Neural cell (in vitro differentiated cells): ENCODE measurements around the gene RAE1. TPM values are rescaled to one million over a fixed set of nuclear protein-coding genes. Genes with fewer than 3 reads are reported as not detected.
"Not testable (repeated sequence)": the region's sequence is repeated elsewhere in the genome, so short reads cannot be mapped to it uniquely, and the experiment has no call there.

ENCODE experiments used
- H2AFZ ChIP-seq: fragments of 200-600, 300-800 bp; sonication (generic), shearing (Covaris generic); 2 replicates; pipeline ENCODE4 v1.6.0; 2014; ENCODE audit warnings: low read depth, mild to moderate bottlenecking, antibody characterized with exemption, low read length, moderate library complexity
- H3F3A ChIP-seq: fragments of 200-600 bp; shearing (Covaris generic); 2 replicates; pipeline ENCODE4 v1.6.1; 2016; ENCODE audit warnings: mild to moderate bottlenecking, moderate library complexity, mixed read lengths, antibody characterized with exemption, low read length; ENCODE audit not compliant: insufficient read depth, poor library complexity, severe bottlenecking
- H3K27ac ChIP-seq: fragments of 200-600, 300-800 bp; sonication (generic), shearing (Covaris generic); 2 replicates; pipeline ENCODE4 v1.5.1; 2014; ENCODE audit warnings: mild to moderate bottlenecking, low read length, moderate library complexity
- H3K27me3 ChIP-seq: fragments of 300-800, 200-600 bp; sonication (generic), shearing (Covaris generic); 2 replicates; pipeline ENCODE4 v1.6.0; 2014; ENCODE audit warnings: mild to moderate bottlenecking, low read depth, low read length, moderate library complexity; ENCODE audit not compliant: insufficient read depth
- H3K36me3 ChIP-seq: fragments of 300-800, 200-600 bp; sonication (generic), shearing (Covaris generic); 2 replicates; pipeline ENCODE4 v1.5.1; 2014; ENCODE audit warnings: mild to moderate bottlenecking, antibody characterized with exemption, low read length, moderate library complexity; ENCODE audit not compliant: insufficient read depth
- H3K4me2 ChIP-seq: fragments of 300-800, 200-600 bp; sonication (generic), shearing (Covaris generic); 2 replicates; pipeline ENCODE4 v1.6.0; 2014; ENCODE audit warnings: mild to moderate bottlenecking, low read length
- H3K4me3 ChIP-seq: fragments of 300-800, 200-600 bp; sonication (generic), shearing (Covaris generic); 2 replicates; pipeline ENCODE4 v1.5.1; 2014; ENCODE audit warnings: mild to moderate bottlenecking, low read length, moderate library complexity
- H3K79me2 ChIP-seq: fragments of 200-600 bp; shearing (Covaris generic); replicated peaks from 2 replicates; pipeline ENCODE4 v1.6.0; 2014; ENCODE audit warnings: mild to moderate bottlenecking, low read length, moderate library complexity; ENCODE audit not compliant: insufficient read depth
- H3K9ac ChIP-seq: fragments of 300-800, 200-600 bp; sonication (generic), shearing (Covaris generic); 2 replicates; pipeline ENCODE4 v1.6.1; 2016; ENCODE audit warnings: mild to moderate bottlenecking, low read length, mixed read lengths
- H3K9me2 ChIP-seq: fragments of 200-600 bp; shearing (Covaris generic); 2 replicates; pipeline ENCODE4 v1.6.1; 2016; ENCODE audit warnings: mild to moderate bottlenecking, low read length, mixed read lengths; ENCODE audit not compliant: insufficient read depth
- H3K9me3 ChIP-seq: fragments of 200-600, 300-800 bp; sonication (generic), shearing (Covaris generic); 2 replicates; pipeline ENCODE4 v1.6.1; 2016; ENCODE audit warnings: mild to moderate bottlenecking, mixed run types, low read length, moderate library complexity, mixed read lengths
- H4K20me1 ChIP-seq: fragments of 200-600 bp; shearing (Covaris generic); 2 replicates; pipeline ENCODE4 v1.6.1; 2016; ENCODE audit warnings: mild to moderate bottlenecking, mixed run types; ENCODE audit not compliant: insufficient read depth
- CTCF ChIP-seq: fragments of 450-650 bp; IDR thresholded peaks from 2 replicates; pipeline ENCODE4 v1.5.1; 2014; ENCODE audit warnings: antibody characterized with exemption, mild to moderate bottlenecking, moderate library complexity; ENCODE audit not compliant: poor library complexity, severe bottlenecking
- EP300 ChIP-seq: fragments of 450-650 bp; conservative IDR thresholded peaks from 2 replicates; pipeline ENCODE4 v1.6.1; 2014; ENCODE audit warnings: antibody characterized with exemption, mild to moderate bottlenecking, moderate library complexity; ENCODE audit not compliant: poor library complexity, severe bottlenecking
- EZH2 ChIP-seq: fragments of 200-600, 300-800 bp; shearing (Covaris generic), sonication (generic); IDR thresholded peaks from 2 replicates; pipeline ENCODE4 v1.6.1; 2014; ENCODE audit warnings: antibody characterized with exemption, low read length, borderline replicate concordance, mild to moderate bottlenecking; ENCODE audit not compliant: insufficient read depth, poor library complexity, severe bottlenecking
- MXI1 ChIP-seq: fragments of 450-650 bp; conservative IDR thresholded peaks from 2 replicates; pipeline ENCODE4 v1.6.1; 2014; ENCODE audit warnings: antibody characterized with exemption, mild to moderate bottlenecking; ENCODE audit not compliant: poor library complexity, severe bottlenecking
- POLR2AphosphoS5 ChIP-seq: IDR thresholded peaks from 2 replicates; pipeline ENCODE4 v1.6.1; 2012
- RAD21 ChIP-seq: fragments of 450-650 bp; conservative IDR thresholded peaks from 2 replicates; pipeline ENCODE4 v1.6.1; 2014; ENCODE audit warnings: antibody characterized with exemption, mild to moderate bottlenecking, moderate library complexity
- REST ChIP-seq: IDR thresholded peaks from 2 replicates; pipeline ENCODE4 v1.6.1; 2012; ENCODE audit warnings: borderline replicate concordance
- SMC3 ChIP-seq: fragments of 450-650 bp; conservative IDR thresholded peaks from 2 replicates; pipeline ENCODE4 v1.6.1; 2014; ENCODE audit warnings: antibody characterized with exemption, mild to moderate bottlenecking, moderate library complexity; ENCODE audit not compliant: poor library complexity
- TAF1 ChIP-seq: IDR thresholded peaks from 2 replicates; pipeline ENCODE4 v1.6.1; 2012; ENCODE audit warnings: low read depth
- polyA plus RNA-seq: library from polyadenylated mRNA; depleted of rRNA; stranded (reverse); fragments of >200 nt; gene quantifications from 2 replicates; pipeline ENCODE4 v1.2.3, GENCODE V29; 2014

RAE1 gene
- polyA plus RNA-seq, 1 donor from 2014 or later = 134 TPM

- H3F3A ChIP-seq, H3K79me2 ChIP-seq, H3K9me2 ChIP-seq, H3K9me3 ChIP-seq, H4K20me1 ChIP-seq, H3K27ac ChIP-seq, H3K4me2 ChIP-seq, H3K27me3 ChIP-seq, H3K36me3 ChIP-seq, H2AFZ ChIP-seq, H3K9ac ChIP-seq, H3K4me3 ChIP-seq: not testable (repeated sequence)
Observed at GRCh38 chr20:57419479-57419878, 68.4 kb downstream of the RAE1 start.

- no peak overlapping the region for H3K27ac ChIP-seq
- H3K27me3 ChIP-seq = no peaks in the 10 kb centered on the region
- H3K79me2 ChIP-seq = no peaks in the 10 kb centered on the region
- H3K36me3 ChIP-seq = no peaks in the 10 kb centered on the region
- no peak overlapping the region for H3K4me2 ChIP-seq
- H3K9me3 ChIP-seq = no peaks in the 10 kb centered on the region
- no peak overlapping the region for H2AFZ ChIP-seq
- no peak overlapping the region for H3K4me3 ChIP-seq
- no peak overlapping the region for H3K9ac ChIP-seq
- TF ChIP-seq SMC3 = no peak
- no peak for TF ChIP-seq CTCF
- no peak for TF ChIP-seq TAF1
- TF ChIP-seq RAD21 = no peak
- TF ChIP-seq POLR2AphosphoS5 = no peak
- no peak for TF ChIP-seq EP300
- TF ChIP-seq MXI1 = no peak
- TF ChIP-seq REST = no peak
- TF ChIP-seq EZH2 = no peak
- no peaks in the 10 kb centered on the region for H3K9me2 ChIP-seq
- no peaks in the 10 kb centered on the region for H4K20me1 ChIP-seq
- no peaks in the 10 kb centered on the region for H3F3A ChIP-seq
Observed at GRCh38 chr20:57420571-57421252, 69.7 kb downstream of the RAE1 start.
